BLaER1 treated with 17β-estradiol and CSF1 and Interleukin-3, amounts not matched to agents 10 nM and 100 nM (cell line): ENCODE data around the gene RAD52.

ENCODE experiments used
- H3K27ac ChIP-seq, 11 experiments: shearing (Covaris generic); formaldehyde crosslinking; 2 replicates each; pipeline ENCODE4 v1.8.1; 2022
- H3K27me3 ChIP-seq, 11 experiments: shearing (Covaris generic); formaldehyde crosslinking; 2 replicates each; pipeline ENCODE4 v1.8.1; 2022
- H3K36me3 ChIP-seq, 11 experiments: shearing (Covaris generic); formaldehyde crosslinking; 2 replicates each; pipeline ENCODE4 v1.8.1; 2022
- H3K4me1 ChIP-seq, 10 experiments: shearing (Covaris generic); formaldehyde crosslinking; 2 replicates each; pipeline ENCODE4 v1.8.1; 2022
- H3K4me2 ChIP-seq, 11 experiments: shearing (Covaris generic); formaldehyde crosslinking; 2 replicates each; pipeline ENCODE4 v1.8.1; 2022
- H3K4me3 ChIP-seq, 10 experiments: shearing (Covaris generic); formaldehyde crosslinking; 2 replicates each; pipeline ENCODE4 v1.8.1; 2022
- H3K9ac ChIP-seq, 11 experiments: shearing (Covaris generic); formaldehyde crosslinking; 2 replicates each; pipeline ENCODE4 v1.8.1; 2022
- H3K9me3 ChIP-seq, 11 experiments: shearing (Covaris generic); formaldehyde crosslinking; replicated peaks in 1 of 11; 2 replicates each; pipeline ENCODE4 v1.8.1; 2022
- H4K20me1 ChIP-seq, 11 experiments: shearing (Covaris generic); formaldehyde crosslinking; 2 replicates each; pipeline ENCODE4 v1.8.1; 2022
- Cebpa-rat ChIP-seq, 11 experiments: shearing (Covaris generic); IDR thresholded peaks; 2 replicates each; pipeline ENCODE4 v1.8.1; 2022

RAD52 gene

GRCh38 chr12:953776-954175 is 4.3 kb upstream of the RAD52 start:
- no peak overlapping the region for H3K9ac ChIP-seq
- peak overlapping the region in 3 of 11 experiments; percentile 33 to 56 (median 42); a peak in 6 of 22 replicates for H3K27ac ChIP-seq
- H3K27me3 ChIP-seq = no peaks in the 10 kb centered on the region
- H4K20me1 ChIP-seq = no peaks in the 10 kb centered on the region
- no peak overlapping the region for H3K4me3 ChIP-seq
- H3K9me3 ChIP-seq = no peaks in the 10 kb centered on the region
- H3K36me3 ChIP-seq = no peaks in the 10 kb centered on the region
- no peak for TF ChIP-seq Cebpa-rat (IDR thresholded peaks at IDR 0.05)
- peak overlapping the region in 2 of 11 experiments; percentile 20 to 40; a peak in 2 of 22 replicates for H3K4me2 ChIP-seq
- H3K4me1 ChIP-seq = peaks cover 7 to 34% (median 14%) of the 10 kb centered on the region in 10 experiments

- Histone ChIP-seq H3K4me3 (no peak overlapping the region), H3K36me3 (no peaks in the 10 kb centered on the region), H3K9ac (no peak overlapping the region), H3K27ac (0 out of 22 replicates have a peak overlapping the region, but pooled peaks of 1 of the 11 experiments have one; percentile 94), H3K27me3 (no peaks in the 10 kb centered on the region), H3K9me3 (no peaks in the 10 kb centered on the region), H3K4me1 (peaks cover 22 to 47% (median 24%) of the 10 kb centered on the region in 10 experiments), H4K20me1 (no peaks in the 10 kb centered on the region), H3K4me2 (no peak overlapping the region)
- no peak for TF ChIP-seq Cebpa-rat (IDR thresholded peaks at IDR 0.05)
Measured at GRCh38 chr12:951176-951575, 1.7 kb upstream of the RAD52 start.

GRCh38 chr12:948238-948637 is 1.3 kb downstream of the RAD52 start:
- H3K4me1 ChIP-seq = peaks cover 42 to 58% (median 51%) of the 10 kb centered on the region in 10 experiments
- peak in 2 of 11 experiments; percentile 10 to 34; a peak in 2 of 22 replicates for TF ChIP-seq Cebpa-rat (IDR thresholded peaks at IDR 0.05)
- H4K20me1 ChIP-seq = peaks cover 0 to 5% (median 0%) of the 10 kb centered on the region in 11 experiments; a peak in 1 of 22 replicates
- H3K9ac ChIP-seq = peak overlapping the region; percentile 78 to 93 (median 88); a peak in 21 of 22 replicates
- no peaks in the 10 kb centered on the region for H3K27me3 ChIP-seq
- H3K27ac ChIP-seq = peak overlapping the region; percentile 73 to 94 (median 89); a peak in 20 of 22 replicates
- H3K36me3 ChIP-seq = peaks cover 8 to 18% (median 10%) of the 10 kb centered on the region in 11 experiments; a peak in 21 of 22 replicates
- peak overlapping the region; percentile 60 to 87 (median 78) for H3K4me3 ChIP-seq
- peak overlapping the region; percentile 68 to 96 (median 88) for H3K4me2 ChIP-seq
- no peaks in the 10 kb centered on the region for H3K9me3 ChIP-seq

- peak overlapping the region; percentile 42 to 66 (median 53); a peak in 21 of 22 replicates for H3K27ac ChIP-seq
- H3K9ac ChIP-seq = peak overlapping the region; percentile 1 to 62 (median 25); a peak in 14 of 22 replicates
- H4K20me1 ChIP-seq = peaks cover 0 to 5% (median 0%) of the 10 kb centered on the region in 11 experiments; a peak in 1 of 22 replicates
- no peak overlapping the region for H3K4me3 ChIP-seq
- H3K36me3 ChIP-seq = peaks cover 19 to 34% (median 25%) of the 10 kb centered on the region in 11 experiments
- TF ChIP-seq Cebpa-rat (IDR thresholded peaks at IDR 0.05) = no peak
- peaks cover 42 to 56% (median 53%) of the 10 kb centered on the region in 10 experiments for H3K4me1 ChIP-seq
- H3K4me2 ChIP-seq = peak overlapping the region; percentile 38 to 96 (median 68)
- H3K27me3 ChIP-seq = no peaks in the 10 kb centered on the region
- no peaks in the 10 kb centered on the region for H3K9me3 ChIP-seq
Measured at GRCh38 chr12:946631-947030, 2.9 kb downstream of the RAD52 start.

- H3K27ac ChIP-seq = peak overlapping the region in 10 of 11 experiments; percentile 39 to 66 (median 52); a peak in 19 of 22 replicates
- peaks cover 0 to 5% (median 0%) of the 10 kb centered on the region in 11 experiments; a peak in 1 of 22 replicates for H4K20me1 ChIP-seq
- no peaks in the 10 kb centered on the region for H3K9me3 ChIP-seq
- no peak for TF ChIP-seq Cebpa-rat (IDR thresholded peaks at IDR 0.05)
- no peak overlapping the region for H3K4me3 ChIP-seq
- H3K4me2 ChIP-seq = peak overlapping the region; percentile 38 to 96 (median 68)
- H3K27me3 ChIP-seq = no peaks in the 10 kb centered on the region
- H3K4me1 ChIP-seq = peaks cover 42 to 56% (median 53%) of the 10 kb centered on the region in 10 experiments
- H3K9ac ChIP-seq = peak overlapping the region; percentile 1 to 48 (median 25); a peak in 14 of 22 replicates
- peaks cover 19 to 38% (median 29%) of the 10 kb centered on the region in 11 experiments for H3K36me3 ChIP-seq
Measured at GRCh38 chr12:946212-946611, 3.3 kb downstream of the RAD52 start.

- no peak for TF ChIP-seq Cebpa-rat (IDR thresholded peaks at IDR 0.05)
- Histone ChIP-seq H3K9me3 (no peaks in the 10 kb centered on the region), H3K4me1 (peaks cover 42 to 56% (median 53%) of the 10 kb centered on the region in 10 experiments), H4K20me1 (peaks cover 0 to 5% (median 0%) of the 10 kb centered on the region in 11 experiments; a peak in 2 of 22 replicates), H3K27ac (peak overlapping the region in 10 of 11 experiments; percentile 5 to 67 (median 55); a peak in 16 of 22 replicates), H3K9ac (peak overlapping the region in 9 of 11 experiments; percentile 7 to 53 (median 30); a peak in 10 of 22 replicates), H3K36me3 (peaks cover 35 to 56% (median 46%) of the 10 kb centered on the region in 11 experiments), H3K4me3 (peak overlapping the region in 1 of 10 experiments; percentile 2; a peak in 2 of 20 replicates), H3K4me2 (peak overlapping the region; percentile 68 to 81 (median 76)), H3K27me3 (no peaks in the 10 kb centered on the region)
Measured at GRCh38 chr12:944211-944610, 5.3 kb downstream of the RAD52 start.

GRCh38 chr12:943051-943450 is 6.4 kb downstream of the RAD52 start:
- Histone ChIP-seq H3K27me3 (no peaks in the 10 kb centered on the region), H3K4me3 (no peak overlapping the region), H3K9ac (no peak overlapping the region), H3K36me3 (peaks cover 46 to 68% (median 57%) of the 10 kb centered on the region in 11 experiments), H4K20me1 (peaks cover 0 to 5% (median 3%) of the 10 kb centered on the region in 11 experiments; a peak in 5 of 22 replicates), H3K4me1 (peaks cover 35 to 49% (median 46%) of the 10 kb centered on the region in 10 experiments), H3K4me2 (no peak overlapping the region; a peak in 2 of 22 replicates), H3K27ac (peak overlapping the region in 1 of 11 experiments; percentile 67; a peak in 1 of 22 replicates), H3K9me3 (no peaks in the 10 kb centered on the region)
- TF ChIP-seq Cebpa-rat (IDR thresholded peaks at IDR 0.05) = no peak

GRCh38 chr12:938810-939209 is 10.7 kb downstream of the RAD52 start:
- Histone ChIP-seq H3K27me3 (no peaks in the 10 kb centered on the region), H3K36me3 (peaks cover 58 to 80% (median 72%) of the 10 kb centered on the region in 11 experiments), H4K20me1 (peaks cover 0 to 24% (median 7%) of the 10 kb centered on the region in 11 experiments; a peak in 9 of 22 replicates), H3K4me1 (peaks cover under 1 to 11% (median 7%) of the 10 kb centered on the region in 10 experiments), H3K9ac (no peak overlapping the region), H3K27ac (no peak overlapping the region), H3K4me3 (no peak overlapping the region), H3K4me2 (no peak overlapping the region), H3K9me3 (no peaks in the 10 kb centered on the region)
- TF ChIP-seq Cebpa-rat (IDR thresholded peaks at IDR 0.05) = no peak
